Measurements from ENCODE around the gene AFMID. TPM values are rescaled to one million over a fixed set of nuclear protein-coding genes. Genes with fewer than 3 reads are reported as not detected.
"Not testable (repeated sequence)": the region's sequence is repeated elsewhere in the genome, so short reads cannot be mapped to it uniquely, and the experiment has no call there.

Gene AFMID, protein sequence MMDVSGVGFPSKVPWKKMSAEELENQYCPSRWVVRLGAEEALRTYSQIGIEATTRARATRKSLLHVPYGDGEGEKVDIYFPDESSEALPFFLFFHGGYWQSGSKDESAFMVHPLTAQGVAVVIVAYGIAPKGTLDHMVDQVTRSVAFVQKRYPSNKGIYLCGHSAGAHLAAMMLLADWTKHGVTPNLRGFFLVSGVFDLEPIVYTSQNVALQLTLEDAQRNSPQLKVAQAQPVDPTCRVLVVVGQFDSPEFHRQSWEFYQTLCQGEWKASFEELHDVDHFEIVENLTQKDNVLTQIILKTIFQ
- 10 to 100 TPM; 18.1 to 36.5 TPM for total RNA-seq
- polyA plus RNA-seq: 10 to 100 TPM; 22.2 to 45.4 TPM
- long read RNA-seq, donor 1, partial matches to known transcripts: 0 of 8 reads
- long read RNA-seq, donor 1, other reads (novel, unspliced or antisense): 7 of 8 reads
- long read RNA-seq, donor 2, partial matches to known transcripts: 1 of 4 reads
- long read RNA-seq, donor 2, other reads (novel, unspliced or antisense): 2 of 4 reads

GRCh38 chr17:78186692-78187595 is at the start of gene AFMID, which contains the start of gene TK1:
AFMID (plus strand) TSS chr17:78187362; CDS start chr17:78187371, 9 bp downstream.
TK1 (minus strand) TSS chr17:78187052; CDS start chr17:78186994, 58 bp downstream.
- DNase-seq (peak; percentile 98 to 99), ATAC-seq (ENCODE audit: low FRiP score) (peak; percentile 98)
- intact Hi-C loops (cut with DNase I): no loop called here
- 5% methylated on average over 52 to 57 of the region's 57 CpGs for WGBS, 2 donors
- Histone ChIP-seq H3K27me3 (ENCODE audit: control insufficient read depth in 1 of 2, insufficient read depth in 2 of 2, low read length in 1 of 2) (no peaks in the 10 kb centered on the region), H3K9me3 (ENCODE audit: control insufficient read depth, low read length) (no peaks in the 10 kb centered on the region), H3K36me3 (ENCODE audit: control insufficient read depth in 1 of 2, insufficient read depth in 2 of 2, low read length in 1 of 2) (peaks cover 0 to 2% of the 10 kb centered on the region in 2 donors), H3K27ac (ENCODE audit: low read depth in 1 of 2, low read length in 2 of 2) (no peak within 1 kb of the TSS), H3K4me3 (ENCODE audit: low read length in 2 of 2) (no peak within 1 kb of the TSS), H3K4me1 (ENCODE audit: control insufficient read depth in 1 of 2, insufficient read depth in 2 of 2, low read length in 2 of 2) (peaks cover 0 to 3% of the 10 kb centered on the region in 2 donors)

- no peaks in the 10 kb centered on the region for H3K4me1 ChIP-seq (ENCODE audit: control insufficient read depth in 1 of 2, insufficient read depth in 2 of 2, low read length in 2 of 2)
- DNase-seq (no peak), ATAC-seq (ENCODE audit: low FRiP score) (no peak)
- WGBS, 2 donors: 78 to 79% methylated on average over 23 to 26 of the region's 26 CpGs
- H3K4me3 ChIP-seq (ENCODE audit: low read length in 2 of 2): no peak overlapping the region
- H3K36me3 ChIP-seq (ENCODE audit: control insufficient read depth in 1 of 2, insufficient read depth in 2 of 2, low read length in 1 of 2): no peaks in the 10 kb centered on the region
- no peaks in the 10 kb centered on the region for H3K9me3 ChIP-seq (ENCODE audit: control insufficient read depth, low read length)
- H3K27ac ChIP-seq (ENCODE audit: low read depth in 1 of 2, low read length in 2 of 2): no peak overlapping the region
- intact Hi-C loops (cut with DNase I): no loop called here
- H3K27me3 ChIP-seq (ENCODE audit: control insufficient read depth in 1 of 2, insufficient read depth in 2 of 2, low read length in 1 of 2): no peaks in the 10 kb centered on the region
Observed at GRCh38 chr17:78137392-78138203, 49.6 kb upstream of the AFMID start.

DNA sequence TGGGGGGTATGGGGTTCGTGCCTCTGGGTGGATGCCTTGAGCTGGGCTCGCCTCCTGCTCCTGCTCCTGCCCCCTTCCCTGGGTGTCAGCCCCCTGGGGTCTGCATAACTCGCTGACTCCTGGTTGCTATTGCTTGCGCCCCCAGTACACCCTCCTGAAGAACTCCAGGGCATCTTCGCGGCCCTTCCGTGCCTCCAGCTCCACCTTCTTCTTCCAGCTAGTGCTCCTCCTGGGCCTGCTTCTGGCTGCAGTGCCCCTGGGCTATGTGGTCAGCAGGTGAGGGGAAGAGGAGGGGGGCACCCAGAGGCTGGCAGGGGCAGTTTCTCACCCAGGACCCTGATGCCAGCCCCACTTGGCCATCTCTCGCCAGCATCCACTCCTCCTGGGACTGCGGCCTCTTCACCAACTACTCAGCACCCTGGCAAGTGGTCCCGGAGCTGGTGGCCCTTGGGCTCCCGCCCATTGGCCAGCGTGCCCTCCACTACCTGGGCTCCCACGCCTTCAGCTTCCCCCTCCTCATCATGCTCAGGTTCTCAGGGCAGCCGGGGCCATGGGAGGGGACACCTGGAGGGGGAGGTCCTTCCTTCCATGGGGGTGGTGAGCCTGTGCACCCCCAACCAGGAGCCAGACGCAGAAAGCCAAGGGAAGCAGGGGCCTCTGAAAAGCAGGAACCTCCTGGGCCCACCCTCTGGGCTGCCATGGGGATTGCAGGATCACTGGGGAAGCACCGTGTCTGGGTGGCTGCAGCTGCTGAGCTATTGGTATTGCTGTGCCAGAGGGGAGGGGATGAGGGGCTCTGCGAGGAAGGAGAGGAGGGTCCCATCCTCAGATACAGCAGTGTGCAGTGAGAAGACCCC is 48.7 kb upstream of the AFMID start:
- 87 to 90% methylated on average over 17 of the region's 17 CpGs for WGBS, 2 donors
- Histone ChIP-seq H3K27me3 (ENCODE audit: control insufficient read depth in 1 of 2, insufficient read depth in 2 of 2, low read length in 1 of 2) (no peaks in the 10 kb centered on the region), H3K4me3 (ENCODE audit: low read length in 2 of 2) (no peak overlapping the region), H3K36me3 (ENCODE audit: control insufficient read depth in 1 of 2, insufficient read depth in 2 of 2, low read length in 1 of 2) (no peaks in the 10 kb centered on the region), H3K4me1 (ENCODE audit: control insufficient read depth in 1 of 2, insufficient read depth in 2 of 2, low read length in 2 of 2) (no peaks in the 10 kb centered on the region), H3K27ac (ENCODE audit: low read depth in 1 of 2, low read length in 2 of 2) (no peak overlapping the region), H3K9me3 (ENCODE audit: control insufficient read depth, low read length) (no peaks in the 10 kb centered on the region)
- intact Hi-C loops (cut with DNase I): no loop called here
- DNase-seq (no peak), ATAC-seq (ENCODE audit: low FRiP score) (no peak)

DNA sequence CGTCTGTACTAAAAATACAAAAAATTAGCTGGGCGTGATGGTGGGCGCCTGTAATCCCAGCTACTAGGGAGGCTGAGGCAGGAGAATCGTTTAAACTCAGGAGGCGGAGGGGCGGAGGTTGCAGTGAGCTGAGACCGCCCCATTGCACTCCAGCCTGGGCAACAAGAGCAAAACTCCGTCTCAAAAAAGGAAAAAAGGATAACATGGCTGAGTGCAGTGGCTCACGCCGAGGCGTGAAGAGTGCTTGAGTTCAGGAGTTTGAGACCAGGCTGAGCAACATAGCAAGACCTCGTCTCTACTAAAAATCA is 47.3 kb upstream of the AFMID start:
- H3K4me1 ChIP-seq (ENCODE audit: control insufficient read depth in 1 of 2, insufficient read depth in 2 of 2, low read length in 2 of 2); H3K9me3 ChIP-seq (ENCODE audit: control insufficient read depth, low read length); DNase-seq; H3K36me3 ChIP-seq (ENCODE audit: control insufficient read depth in 1 of 2, insufficient read depth in 2 of 2, low read length in 1 of 2); ATAC-seq (ENCODE audit: low FRiP score); intact Hi-C loops (cut with DNase I); H3K27ac ChIP-seq (ENCODE audit: low read depth in 1 of 2, low read length in 2 of 2); H3K27me3 ChIP-seq (ENCODE audit: control insufficient read depth in 1 of 2, insufficient read depth in 2 of 2, low read length in 1 of 2); H3K4me3 ChIP-seq (ENCODE audit: low read length in 2 of 2): not testable (repeated sequence)
- 95% methylated on average over 12 of the region's 12 CpGs for WGBS, 2 donors

DNA sequence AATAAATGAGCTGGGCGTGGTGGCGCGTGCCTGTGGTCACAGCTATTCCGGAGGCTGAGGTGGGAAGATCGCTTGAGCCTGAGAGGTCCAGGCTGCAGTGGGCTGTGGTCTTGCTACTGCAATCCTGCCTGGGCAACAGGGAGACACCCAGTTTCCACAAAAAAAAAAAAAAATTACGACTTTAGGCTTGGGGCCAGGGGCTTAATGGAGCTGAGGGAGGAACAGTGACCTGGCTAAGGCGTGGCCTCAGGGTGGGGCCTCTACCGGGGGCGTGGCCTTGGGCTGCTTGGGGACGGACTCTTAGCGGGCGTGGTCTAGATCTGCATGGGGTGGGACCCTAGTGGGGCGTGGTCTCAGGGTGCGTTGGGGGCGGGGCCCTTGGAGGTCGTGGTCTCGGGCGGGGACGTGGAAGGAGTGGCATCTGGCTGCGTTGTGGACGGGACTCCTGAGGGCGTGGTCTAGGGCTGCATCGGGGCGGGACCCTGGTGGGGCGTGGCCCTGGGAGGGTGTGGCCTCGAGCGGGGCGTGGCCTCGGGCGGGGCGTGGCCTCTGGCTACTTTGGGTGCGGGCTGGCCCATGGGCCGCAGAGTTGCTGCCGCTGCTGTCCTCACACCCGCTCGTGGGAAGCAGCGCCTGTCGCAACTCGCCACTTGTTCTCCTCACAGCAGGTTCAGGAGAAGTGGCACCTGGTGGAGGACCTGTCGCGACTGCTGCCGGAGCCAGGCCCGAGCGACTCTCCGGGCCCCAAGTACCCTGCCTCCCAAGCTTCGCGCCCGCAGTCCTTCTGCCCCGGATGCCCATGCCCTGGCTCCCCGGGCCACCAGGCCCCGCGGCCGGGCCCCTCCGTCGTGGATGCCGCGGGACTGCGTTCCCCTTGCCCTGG is 46.8 kb upstream of the AFMID start:
- H3K27ac ChIP-seq (ENCODE audit: low read depth in 1 of 2, low read length in 2 of 2): no peak overlapping the region
- WGBS, 2 donors: 30 to 36% methylated on average over 56 to 58 of the region's 58 CpGs
- H3K36me3 ChIP-seq (ENCODE audit: control insufficient read depth in 1 of 2, insufficient read depth in 2 of 2, low read length in 1 of 2): no peaks in the 10 kb centered on the region
- H3K4me3 ChIP-seq (ENCODE audit: low read length in 2 of 2): no peak overlapping the region
- peak; percentile 73 for ATAC-seq (ENCODE audit: low FRiP score)
- H3K4me1 ChIP-seq (ENCODE audit: control insufficient read depth in 1 of 2, insufficient read depth in 2 of 2, low read length in 2 of 2): no peaks in the 10 kb centered on the region
- intact Hi-C loops (cut with DNase I): no loop called here
- peak; percentile 92 to 94 for DNase-seq
- H3K9me3 ChIP-seq (ENCODE audit: control insufficient read depth, low read length): no peaks in the 10 kb centered on the region
- no peaks in the 10 kb centered on the region for H3K27me3 ChIP-seq (ENCODE audit: control insufficient read depth in 1 of 2, insufficient read depth in 2 of 2, low read length in 1 of 2)

DNA sequence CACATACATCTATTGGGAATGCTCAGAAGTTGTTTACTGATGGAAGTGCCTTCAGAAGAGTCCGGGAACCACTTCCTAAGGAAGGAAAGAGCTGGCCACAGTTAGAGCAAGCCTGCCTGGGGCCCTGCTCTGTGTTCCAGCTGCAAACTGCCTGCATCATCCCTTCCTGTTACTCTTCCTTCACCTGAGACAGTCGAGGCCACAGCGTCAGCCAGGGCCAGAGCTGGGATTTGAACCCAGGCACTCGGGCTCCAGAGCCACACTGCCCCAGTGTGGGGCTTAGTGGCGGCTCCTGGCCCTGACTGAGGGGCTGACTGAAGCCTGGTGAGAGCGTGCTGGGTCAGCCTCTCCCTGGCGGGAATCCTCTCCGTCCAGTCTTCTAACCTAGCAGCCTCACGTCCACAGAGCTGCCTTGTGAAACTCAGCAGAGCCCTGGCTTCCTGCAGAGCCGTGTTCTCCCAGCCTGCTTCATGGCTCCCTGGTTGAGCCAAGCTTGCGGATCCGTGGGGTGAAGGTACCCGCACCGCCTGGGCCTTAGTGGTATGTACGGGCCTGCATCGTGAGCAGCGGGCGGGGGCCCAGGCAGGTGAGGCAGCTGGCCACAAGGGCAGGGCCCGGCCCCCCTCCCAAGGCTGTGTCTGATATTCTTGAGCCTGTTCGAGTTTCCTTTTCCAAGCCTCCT is 45.6 kb upstream of the AFMID start:
- no peak for ATAC-seq (ENCODE audit: low FRiP score)
- intact Hi-C loops (cut with DNase I): no loop called here
- Histone ChIP-seq H3K4me1 (ENCODE audit: control insufficient read depth in 1 of 2, insufficient read depth in 2 of 2, low read length in 2 of 2) (no peaks in the 10 kb centered on the region), H3K27ac (ENCODE audit: low read depth in 1 of 2, low read length in 2 of 2) (no peak overlapping the region), H3K4me3 (ENCODE audit: low read length in 2 of 2) (no peak overlapping the region), H3K9me3 (ENCODE audit: control insufficient read depth, low read length) (no peaks in the 10 kb centered on the region), H3K27me3 (ENCODE audit: control insufficient read depth in 1 of 2, insufficient read depth in 2 of 2, low read length in 1 of 2) (no peaks in the 10 kb centered on the region), H3K36me3 (ENCODE audit: control insufficient read depth in 1 of 2, insufficient read depth in 2 of 2, low read length in 1 of 2) (no peaks in the 10 kb centered on the region)
- DNase-seq: no peak
- 92% methylated on average over 20 of the region's 20 CpGs for WGBS, 2 donors
